GM12864 (cell line): ENCODE measurements around the gene ZNF275.

Experiments used
- DNase-seq: peaks from one replicate; pipeline ENCODE4 v3.0.0-alpha.2; 2011; ENCODE audit warnings: low read depth
- H3K4me3 ChIP-seq: 2 replicates; pipeline ENCODE4 v1.5.1; 2011; ENCODE audit warnings: mild to moderate bottlenecking, low read depth, low read length, control low read depth
- CTCF ChIP-seq: IDR thresholded peaks from 2 replicates; pipeline ENCODE4 v1.5.1; 2011; ENCODE audit warnings: low read depth, mild to moderate bottlenecking, moderate library complexity, low read length, control low read depth, inconsistent platforms; ENCODE audit errors: missing control alignments

The ZNF275 gene

GRCh38 chrX:153365670-153366069 is 31.7 kb downstream of the ZNF275 start:
- H3K4me3 ChIP-seq = no peak overlapping the region
- no peak for DNase-seq
- no peak for TF ChIP-seq CTCF

GRCh38 chrX:153366119-153366518 is 32.2 kb downstream of the ZNF275 start:
- no peak for DNase-seq
- no peak for TF ChIP-seq CTCF

GRCh38 chrX:153366878-153367538 is 33.1 kb downstream of the ZNF275 start:
- no peak for DNase-seq
- H3K4me3 ChIP-seq = no peak overlapping the region
- no peak for TF ChIP-seq CTCF

More at GRCh38 chrX:153366119-153366518, 32.2 kb downstream of the ZNF275 start:
- H3K4me3 ChIP-seq = no peak overlapping the region

GRCh38 chrX:153370293-153371055 is 36.5 kb downstream of the ZNF275 start:
- no peak overlapping the region for H3K4me3 ChIP-seq
- no peak for TF ChIP-seq CTCF
- DNase-seq = no peak

- no peak for DNase-seq
- H3K4me3 ChIP-seq = no peak overlapping the region
- no peak for TF ChIP-seq CTCF
Measured at GRCh38 chrX:153371256-153371655, 37.3 kb downstream of the ZNF275 start.

GRCh38 chrX:153372949-153373348 is 39.0 kb downstream of the ZNF275 start:
- no peak for DNase-seq
- no peak overlapping the region for H3K4me3 ChIP-seq
- TF ChIP-seq CTCF = no peak
